ENCODE results near the gene RIN2.

Gene RIN2, protein sequence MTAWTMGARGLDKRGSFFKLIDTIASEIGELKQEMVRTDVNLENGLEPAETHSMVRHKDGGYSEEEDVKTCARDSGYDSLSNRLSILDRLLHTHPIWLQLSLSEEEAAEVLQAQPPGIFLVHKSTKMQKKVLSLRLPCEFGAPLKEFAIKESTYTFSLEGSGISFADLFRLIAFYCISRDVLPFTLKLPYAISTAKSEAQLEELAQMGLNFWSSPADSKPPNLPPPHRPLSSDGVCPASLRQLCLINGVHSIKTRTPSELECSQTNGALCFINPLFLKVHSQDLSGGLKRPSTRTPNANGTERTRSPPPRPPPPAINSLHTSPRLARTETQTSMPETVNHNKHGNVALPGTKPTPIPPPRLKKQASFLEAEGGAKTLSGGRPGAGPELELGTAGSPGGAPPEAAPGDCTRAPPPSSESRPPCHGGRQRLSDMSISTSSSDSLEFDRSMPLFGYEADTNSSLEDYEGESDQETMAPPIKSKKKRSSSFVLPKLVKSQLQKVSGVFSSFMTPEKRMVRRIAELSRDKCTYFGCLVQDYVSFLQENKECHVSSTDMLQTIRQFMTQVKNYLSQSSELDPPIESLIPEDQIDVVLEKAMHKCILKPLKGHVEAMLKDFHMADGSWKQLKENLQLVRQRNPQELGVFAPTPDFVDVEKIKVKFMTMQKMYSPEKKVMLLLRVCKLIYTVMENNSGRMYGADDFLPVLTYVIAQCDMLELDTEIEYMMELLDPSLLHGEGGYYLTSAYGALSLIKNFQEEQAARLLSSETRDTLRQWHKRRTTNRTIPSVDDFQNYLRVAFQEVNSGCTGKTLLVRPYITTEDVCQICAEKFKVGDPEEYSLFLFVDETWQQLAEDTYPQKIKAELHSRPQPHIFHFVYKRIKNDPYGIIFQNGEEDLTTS

GRCh38 chr20:19758133-19758500, at the start of gene RIN2:
TSS of gene RIN2 (plus strand) at chr20:19758258. CDS start at chr20:19889602, 131,344 bp downstream.
- Histone ChIP-seq H3K27me3 (no peaks in the 10 kb centered on the region), H3K36me3 (no peaks in the 10 kb centered on the region), H3K9me3 (no peaks in the 10 kb centered on the region), H3K4me1 (peaks cover 0 to 38% (median 25%) of the 10 kb centered on the region in 4 donors), H3K27ac (peak within 1 kb of the TSS; percentile 94 to 98), H3K4me3 (peak within 1 kb of the TSS; percentile 80 to 85)
- TF ChIP-seq CTCF (IDR thresholded peaks at IDR 0.05), result no peak
- DNase-seq, result no peak
- intact Hi-C loops (cut with DNase I; ENCODE audit: low total_unique reads), result loop anchor here (5.0 kb wide), 1 partner anchor 66 kb away; no protein-coding TSS in a partner anchor

GRCh38 chr20:19709635-19710335, 48.3 kb upstream of the RIN2 start:
- H3K4me1 ChIP-seq, result peaks cover 0 to 8% (median 3%) of the 10 kb centered on the region in 4 donors

GRCh38 chr20:19710336-19711120, 47.5 kb upstream of the RIN2 start:
- H3K9me3 ChIP-seq, result no peaks in the 10 kb centered on the region
- intact Hi-C loops (cut with DNase I; ENCODE audit: low total_unique reads), result no loop called here
- H3K4me3 ChIP-seq, result no peak overlapping the region
- TF ChIP-seq CTCF (IDR thresholded peaks at IDR 0.05), result no peak
- H3K36me3 ChIP-seq, result peaks cover 0 to 12% (median 0%) of the 10 kb centered on the region in 3 donors
- H3K27me3 ChIP-seq, result no peaks in the 10 kb centered on the region
- H3K27ac ChIP-seq, result no peak overlapping the region
- H3K4me1 ChIP-seq, result peaks cover 0 to 8% (median 3%) of the 10 kb centered on the region in 4 donors
- DNase-seq, result no peak

More at GRCh38 chr20:19709635-19710335, 48.3 kb upstream of the RIN2 start:
- Histone ChIP-seq H3K4me3 (no peak overlapping the region), H3K27ac (no peak overlapping the region), H3K36me3 (peaks cover 0 to 11% (median 0%) of the 10 kb centered on the region in 3 donors), H3K9me3 (no peaks in the 10 kb centered on the region), H3K27me3 (no peaks in the 10 kb centered on the region)
- DNase-seq, result no peak
- intact Hi-C loops (cut with DNase I; ENCODE audit: low total_unique reads), result no loop called here
- TF ChIP-seq CTCF (IDR thresholded peaks at IDR 0.05), result no peak

- Histone ChIP-seq H3K4me3 (no peak overlapping the region), H3K4me1 (peaks cover 0 to 8% (median 3%) of the 10 kb centered on the region in 4 donors), H3K27me3 (no peaks in the 10 kb centered on the region), H3K36me3 (peaks cover 0 to 12% (median 3%) of the 10 kb centered on the region in 3 donors), H3K27ac (no peak overlapping the region), H3K9me3 (no peaks in the 10 kb centered on the region)
- DNase-seq, result no peak
- intact Hi-C loops (cut with DNase I; ENCODE audit: low total_unique reads), result no loop called here
- no peak for TF ChIP-seq CTCF (IDR thresholded peaks at IDR 0.05)
These were observed 46.9 kb upstream of the RIN2 start for GRCh38 chr20:19711126-19711525.
